ENCODE measurements around the gene CUL4A.
"Not testable (repeated sequence)": the region's sequence is repeated elsewhere in the genome, so short reads cannot be mapped to it uniquely, and the experiment has no call there.

Gene CUL4A

GRCh38 chr13:113297370-113298042 is 88.1 kb downstream of the CUL4A start:
- no peak for DNase-seq

DNA sequence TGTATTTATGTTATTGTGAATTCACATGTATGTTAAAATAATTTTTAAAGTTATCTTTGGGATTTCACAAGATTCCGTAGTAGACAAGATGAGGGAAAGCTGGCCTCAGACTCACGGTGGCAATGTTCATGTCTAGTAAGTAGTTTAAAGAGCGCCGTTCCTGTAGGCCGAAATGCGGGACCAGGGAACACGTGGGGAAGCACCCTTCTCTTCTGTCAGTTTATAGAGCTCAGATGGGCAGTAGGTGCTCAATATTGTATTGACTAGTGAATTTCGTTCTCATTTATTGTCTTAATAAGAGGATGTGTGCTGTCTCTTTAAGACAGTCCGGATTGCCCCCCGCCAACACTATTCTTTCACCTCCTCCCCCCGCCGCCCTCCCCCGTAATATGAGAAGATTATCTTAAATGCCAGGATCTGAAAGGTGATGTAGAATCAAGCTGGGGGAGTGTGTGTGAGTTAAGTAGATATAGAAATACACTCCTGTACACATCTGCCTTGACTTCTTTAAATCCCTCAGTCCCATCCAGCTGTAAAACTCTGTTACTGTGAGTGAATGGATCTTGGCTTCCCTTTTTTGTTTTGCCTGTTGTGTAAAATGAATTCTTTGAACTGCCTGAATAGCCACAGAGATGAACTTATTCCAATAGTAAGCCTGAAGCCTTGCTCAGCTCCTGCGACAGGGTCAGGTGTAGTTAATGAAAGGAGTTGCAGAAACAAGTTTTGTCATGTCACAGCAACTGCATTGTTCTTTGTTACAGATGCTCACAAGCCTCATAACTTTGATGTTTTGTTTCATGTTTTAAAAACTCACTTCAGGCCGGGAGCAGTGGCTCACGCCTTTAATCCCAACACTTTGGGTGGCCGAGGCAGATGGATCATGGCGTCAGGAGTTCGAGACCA is 88.9 kb downstream of the CUL4A start:
- no peak for DNase-seq

DNA sequence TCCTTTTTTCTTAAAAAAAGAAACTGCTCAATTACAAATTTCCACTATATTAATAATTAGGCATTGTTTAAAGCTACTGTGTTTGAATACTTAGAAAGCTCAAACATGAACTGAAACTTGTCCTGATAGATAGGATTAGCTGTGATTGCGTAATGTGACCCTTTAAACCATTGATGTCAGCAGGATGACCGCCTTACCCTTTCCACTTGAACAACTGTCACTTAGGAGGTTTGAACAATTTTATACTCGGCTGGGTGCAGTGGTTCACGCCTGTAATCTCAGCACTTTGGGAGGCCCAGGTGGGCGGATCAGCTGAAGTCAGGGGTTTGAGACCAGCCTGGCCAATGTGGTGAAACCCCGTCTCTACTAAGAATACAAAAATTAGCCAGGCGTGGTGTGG is 90.5 kb downstream of the CUL4A start:
- DNase-seq, result no peak

DNA sequence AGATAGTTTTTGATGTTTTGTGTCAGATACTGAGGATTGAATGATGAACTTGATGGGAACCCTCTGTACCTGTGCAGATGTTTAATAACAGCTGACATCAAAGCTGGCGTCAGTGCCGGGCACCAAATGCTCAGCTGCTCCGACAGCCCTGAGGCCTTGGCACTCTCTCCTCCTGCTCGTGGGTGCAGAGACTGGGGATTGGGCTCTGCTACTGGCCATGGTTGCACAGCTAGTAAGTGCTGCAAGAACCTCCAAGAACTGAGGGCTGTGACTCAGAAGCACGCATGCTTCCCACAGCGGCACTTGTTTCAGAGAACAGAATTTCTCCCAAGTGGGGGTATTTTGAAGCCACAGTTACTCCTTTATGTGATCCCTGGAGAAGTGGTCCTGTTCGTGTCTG is 93.6 kb downstream of the CUL4A start:
- no peak for DNase-seq

DNA sequence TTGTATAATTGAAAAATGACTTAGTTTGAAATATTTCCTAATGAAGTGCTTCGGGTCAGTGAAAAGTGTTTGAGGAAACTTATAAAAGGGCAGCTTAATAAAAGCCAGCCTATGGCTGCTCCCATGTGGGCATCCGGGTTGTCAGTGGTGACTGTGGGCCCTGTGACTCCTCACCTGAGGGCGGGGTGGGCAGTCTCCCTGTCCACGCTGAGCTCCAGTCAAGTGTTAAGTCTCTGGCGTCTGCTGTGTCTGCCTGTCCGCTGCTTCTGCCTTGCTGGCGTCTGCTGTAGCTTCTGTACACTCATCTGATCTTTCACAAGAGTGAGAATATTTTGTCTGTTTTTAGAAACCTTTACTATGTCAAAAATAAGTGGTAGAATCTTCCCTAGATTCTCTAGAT is 94.7 kb downstream of the CUL4A start:
- DNase-seq, result no peak

- no peak for DNase-seq
These were observed 95.8 kb downstream of the CUL4A start for GRCh38 chr13:113305208-113305607.

DNA sequence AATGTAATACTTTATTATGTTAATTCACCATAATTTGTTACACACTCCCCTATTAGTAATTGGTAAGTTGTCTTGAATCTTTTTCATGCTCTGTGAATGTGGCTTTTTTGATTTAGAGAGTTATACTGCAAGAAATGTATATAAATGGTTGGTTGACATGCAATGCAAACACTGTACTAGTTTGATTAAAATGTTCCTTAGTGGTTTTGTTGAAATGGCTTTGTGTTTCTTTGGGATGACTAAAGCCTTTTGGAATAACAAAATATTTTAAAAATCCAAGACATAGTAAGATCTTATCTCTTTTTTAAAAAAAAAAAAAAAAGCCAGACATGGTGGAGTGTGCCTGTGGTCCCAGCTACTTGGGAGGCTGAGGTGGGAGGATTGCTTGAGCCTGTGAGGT is 98.1 kb downstream of the CUL4A start:
- DNase-seq, result no peak

DNA sequence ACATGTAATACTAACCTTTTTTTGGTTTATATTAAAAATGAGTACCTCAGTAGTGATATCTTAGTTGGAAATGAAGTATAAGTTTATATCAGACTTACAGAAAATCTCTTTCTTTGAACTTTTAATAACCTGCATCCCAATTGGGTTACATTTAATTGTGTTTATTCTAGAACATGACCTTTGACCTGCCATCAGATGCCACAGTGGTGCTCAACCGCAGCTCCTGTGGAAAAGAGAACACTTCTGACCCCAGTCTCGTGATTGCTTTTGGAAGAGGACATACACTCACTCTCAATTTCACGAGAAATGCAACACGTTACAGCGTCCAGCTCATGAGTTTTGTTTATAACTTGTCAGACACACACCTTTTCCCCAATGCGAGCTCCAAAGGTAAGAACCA is 100.1 kb downstream of the CUL4A start:
- no peak for DNase-seq

DNA sequence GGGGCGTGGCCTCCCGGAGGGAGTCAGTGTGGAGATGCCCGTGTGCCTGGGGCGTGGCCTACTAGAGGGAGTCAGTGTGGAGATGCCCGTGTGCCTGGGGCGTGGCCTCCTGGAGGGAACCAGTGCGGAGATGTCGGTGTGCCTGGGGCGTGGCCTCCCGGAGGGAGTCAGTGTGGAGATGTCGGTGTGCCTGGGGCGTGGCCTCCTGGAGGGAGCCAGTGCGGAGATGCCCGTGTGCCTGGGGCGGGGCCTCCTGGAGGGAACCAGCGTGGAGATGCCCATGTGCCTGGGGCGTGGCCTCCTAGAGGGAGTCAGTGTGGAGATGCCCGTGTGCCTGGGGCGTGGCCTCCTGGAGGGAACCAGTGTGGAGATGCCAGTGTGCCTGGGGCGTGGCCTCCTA is 104.7 kb downstream of the CUL4A start:
- not testable (repeated sequence) for DNase-seq

DNA sequence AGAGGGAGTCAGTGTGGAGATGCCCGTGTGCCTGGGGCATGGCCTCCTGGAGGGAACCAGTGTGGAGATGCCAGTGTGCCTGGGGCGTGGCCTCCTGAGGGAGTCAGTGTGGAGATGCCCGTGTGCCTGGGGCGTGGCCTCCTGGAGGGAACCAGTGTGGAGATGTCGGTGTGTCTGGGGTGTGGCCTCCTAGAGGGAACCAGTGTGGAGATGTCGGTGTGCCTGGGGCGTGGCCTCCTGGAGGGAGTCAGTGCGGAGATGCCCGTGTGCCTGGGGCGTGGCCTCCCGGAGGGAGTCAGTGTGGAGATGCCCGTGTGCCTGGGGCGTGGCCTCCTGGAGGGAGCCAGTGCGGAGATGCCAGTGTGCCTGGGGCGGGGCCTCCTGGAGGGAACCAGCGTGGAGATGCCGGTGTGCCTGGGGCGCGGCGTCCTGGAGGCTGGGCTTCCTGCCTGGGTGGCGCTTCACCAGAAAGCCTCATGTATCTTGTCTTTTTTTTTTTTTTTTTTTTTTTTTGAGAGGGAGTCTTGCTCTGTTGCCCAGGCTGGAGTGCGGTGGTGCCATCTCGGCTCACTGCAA is 105.6 kb downstream of the CUL4A start:
- not testable (repeated sequence) for DNase-seq

DNA sequence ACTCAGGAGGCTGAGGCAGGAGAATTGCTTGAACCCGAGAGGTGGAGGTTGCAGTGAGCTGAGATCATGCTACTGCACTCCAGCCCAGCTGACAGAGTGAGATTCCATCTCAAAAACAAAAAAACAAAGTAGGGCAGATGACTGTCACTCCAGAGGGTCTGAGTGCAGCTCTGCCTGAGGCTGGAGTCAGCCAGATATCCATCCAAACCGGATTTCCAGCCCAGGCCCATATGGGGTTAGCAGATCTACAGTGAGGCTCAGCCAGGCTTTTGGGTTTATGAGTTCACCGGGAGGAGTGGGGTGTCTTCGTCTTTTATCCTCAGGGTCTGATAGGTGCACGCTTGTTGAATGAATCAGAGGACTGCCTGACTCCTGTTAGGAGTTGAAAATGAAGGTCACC is 106.6 kb downstream of the CUL4A start:
- DNase-seq, result no peak
